H1 (cell line): ENCODE results near the gene ACSF3. TPM values are rescaled to one million over a fixed set of nuclear protein-coding genes. Genes with fewer than 3 reads are reported as not detected.

Experiments used
- CTCF ChIA-PET: fragments of 300-600 bp; sonication (Branson Sonifier 250); formaldehyde crosslinking; loops from one replicate; lab custom pipeline; 2021; ENCODE audit not compliant: partially characterized antibody; lab: Charles Lee
- POLR2A ChIA-PET: fragments of 300-600 bp; sonication (Branson Sonifier 250); formaldehyde crosslinking; loops from one replicate; lab custom pipeline; 2021; ENCODE audit warnings: inconsistent platforms; ENCODE audit not compliant: partially characterized antibody; lab: Charles Lee
- DNase-seq, 2 experiments: peaks; one replicate each; pipeline versions ENCODE4 v3.0.0 to v3.0.0-alpha.2; 2010 to 2022; ENCODE audit warnings: low spot score in 2 of 2, low read depth in 1 of 2, mixed read lengths in 1 of 2
- FAIRE-seq: peaks from 2 replicates; lab custom pipeline; 2011; peaks lifted over from hg19 to GRCh38; lab: Jason Lieb, UNC
- H2AFZ ChIP-seq: 2 replicates; pipeline ENCODE4 v1.8.1; 2012; ENCODE audit warnings: low read length, inconsistent platforms
- H2AK5ac ChIP-seq: 2 replicates; pipeline ENCODE4 v1.6.1; 2013; ENCODE audit warnings: low read depth, low read length
- H2BK120ac ChIP-seq: replicated peaks from 2 replicates; pipeline ENCODE3; 2013; ENCODE audit warnings: low read depth, low read length, inconsistent platforms
- H2BK12ac ChIP-seq: 2 replicates; pipeline ENCODE4 v1.6.1; 2013; ENCODE audit warnings: low read depth, low read length
- H2BK15ac ChIP-seq: 2 replicates; pipeline ENCODE4 v1.6.1; 2013; ENCODE audit warnings: low read length
- H2BK20ac ChIP-seq: 2 replicates; pipeline ENCODE4 v1.6.1; 2013; ENCODE audit warnings: low read length
- H2BK5ac ChIP-seq: 2 replicates; pipeline ENCODE4 v1.6.1; 2013; ENCODE audit warnings: low read depth, low read length
- H3K14ac ChIP-seq: 2 replicates; pipeline ENCODE4 v1.6.1; 2013; ENCODE audit warnings: inconsistent platforms; ENCODE audit not compliant: insufficient read length
- H3K18ac ChIP-seq: 2 replicates; pipeline ENCODE4 v1.6.1; 2013; ENCODE audit warnings: low read length; ENCODE audit errors: extremely low read depth
- H3K23ac ChIP-seq: 2 replicates; pipeline ENCODE4 v1.6.1; 2013; ENCODE audit warnings: inconsistent platforms; ENCODE audit not compliant: insufficient read length
- H3K23me2 ChIP-seq: 2 replicates; pipeline ENCODE4 v1.6.1; 2013; ENCODE audit warnings: low read depth, low read length
- H3K27ac ChIP-seq: 2 replicates; pipeline ENCODE4 v1.6.1; 2011; ENCODE audit warnings: low read depth, low read length, inconsistent platforms
- H3K27me3 ChIP-seq, 4 experiments: replicated peaks in 1 of 4; 1 replicate in 1 of 4; 2 replicates in 3 of 4; pipeline versions ENCODE4 v1.6.1 to v1.8.1; 2011 to 2013; ENCODE audit warnings: low read length in 3 of 4, mild to moderate bottlenecking in 3 of 4, inconsistent platforms in 2 of 4, mixed read lengths in 2 of 4, moderate library complexity in 1 of 4; ENCODE audit not compliant: control insufficient read depth in 3 of 4, insufficient read depth in 3 of 4; ENCODE audit errors: extremely low read depth in 1 of 4
- H3K36me3 ChIP-seq, 4 experiments: 2 replicates each; pipeline versions ENCODE4 v1.6.1 to v1.8.1; 2011 to 2013; ENCODE audit warnings: mild to moderate bottlenecking in 4 of 4, low read length in 3 of 4, moderate library complexity in 2 of 4, control low read depth in 1 of 4, inconsistent platforms in 1 of 4; ENCODE audit not compliant: insufficient read depth in 4 of 4, control insufficient read depth in 2 of 4
- H3K4ac ChIP-seq: replicated peaks from 2 replicates; pipeline ENCODE3; 2013; ENCODE audit warnings: low read length, low read depth, mixed read lengths, inconsistent platforms; ENCODE audit not compliant: insufficient read length
- H3K4me1 ChIP-seq, 4 experiments: replicated peaks in 1 of 4; 1 replicate in 1 of 4; 2 replicates in 3 of 4; pipeline versions ENCODE4 v1.6.1 to v1.8.1; 2011 to 2013; ENCODE audit warnings: low read length in 3 of 4, inconsistent platforms in 2 of 4, mixed read lengths in 1 of 4; ENCODE audit not compliant: insufficient read depth in 4 of 4, control insufficient read depth in 3 of 4
- H3K4me2 ChIP-seq, 2 experiments: 2 replicates each; pipeline versions ENCODE4 v1.6.1 to v1.8.1; 2011 to 2013; ENCODE audit warnings: low read depth in 2 of 2, low read length in 2 of 2, control low read depth in 1 of 2, inconsistent platforms in 1 of 2, mild to moderate bottlenecking in 1 of 2; ENCODE audit not compliant: insufficient read depth in 1 of 2
- H3K4me3 ChIP-seq, 4 experiments: fragments of 200-600, 300-600 bp in 1 of 4; sonication (generic), shearing (Covaris generic), sonication (Bioruptor Twin) in 1 of 4; 2 replicates each; pipeline versions ENCODE4 v1.5.1 to v1.8.1; 2011 to 2016; ENCODE audit warnings: low read length in 4 of 4, low read depth in 3 of 4, control low read depth in 2 of 4, inconsistent platforms in 2 of 4, mild to moderate bottlenecking in 2 of 4, mixed read lengths in 1 of 4, moderate library complexity in 1 of 4; ENCODE audit not compliant: insufficient read depth in 2 of 4; ENCODE audit errors: extremely low read depth in 1 of 4
- H3K56ac ChIP-seq: replicated peaks from 2 replicates; pipeline ENCODE3; 2013; ENCODE audit warnings: low read depth, mild to moderate bottlenecking, mixed read lengths, low read length, inconsistent platforms; ENCODE audit not compliant: insufficient read length
- H3K79me1 ChIP-seq: 2 replicates; pipeline ENCODE4 v1.6.1; 2013; ENCODE audit warnings: low read depth, low read length, control low read depth
- H3K79me2 ChIP-seq, 2 experiments: 2 replicates each; pipeline versions ENCODE4 v1.6.1 to v1.8.1; 2012 to 2013; ENCODE audit warnings: low read length in 2 of 2, mild to moderate bottlenecking in 2 of 2, inconsistent platforms in 1 of 2; ENCODE audit not compliant: insufficient read depth in 2 of 2, control insufficient read depth in 1 of 2
- H3K9ac ChIP-seq, 4 experiments: replicated peaks in 1 of 4; 1 replicate in 1 of 4; 2 replicates in 3 of 4; pipeline versions ENCODE4 v1.6.1 to v1.8.1; 2011 to 2013; ENCODE audit warnings: low read depth in 3 of 4, low read length in 3 of 4, control low read depth in 2 of 4, mild to moderate bottlenecking in 2 of 4, moderate library complexity in 2 of 4, inconsistent platforms in 1 of 4; ENCODE audit errors: extremely low read depth in 1 of 4
- H3K9me3 ChIP-seq, 2 experiments: 2 replicates each; pipeline versions ENCODE4 v1.6.1 to v1.8.1; 2012 to 2013; ENCODE audit warnings: mild to moderate bottlenecking in 2 of 2, moderate library complexity in 2 of 2, control low read depth in 1 of 2, inconsistent platforms in 1 of 2, low read depth in 1 of 2, low read length in 1 of 2, mixed read lengths in 1 of 2; ENCODE audit not compliant: insufficient read depth in 2 of 2
- H4K20me1 ChIP-seq, 2 experiments: replicated peaks in 1 of 2; 2 replicates each; pipeline versions ENCODE3 to v1.8.1; 2011 to 2013; ENCODE audit warnings: inconsistent platforms in 2 of 2, low read length in 2 of 2, mild to moderate bottlenecking in 1 of 2; ENCODE audit not compliant: insufficient read depth in 2 of 2, control insufficient read depth in 1 of 2
- H4K5ac ChIP-seq: 2 replicates; pipeline ENCODE4 v1.6.1; 2013; ENCODE audit warnings: low read length, low read depth, mixed read lengths, inconsistent platforms; ENCODE audit not compliant: insufficient read length
- H4K8ac ChIP-seq: 2 replicates; pipeline ENCODE4 v1.8.0; 2013; ENCODE audit warnings: mild to moderate bottlenecking, moderate library complexity, low read length, inconsistent platforms; ENCODE audit not compliant: insufficient read depth; ENCODE audit errors: extremely low read depth
- H4K91ac ChIP-seq: replicated peaks from 2 replicates; pipeline ENCODE3; 2013; ENCODE audit warnings: low read length, mixed read lengths, inconsistent platforms; ENCODE audit not compliant: insufficient read length
- BACH1 ChIP-seq: IDR thresholded peaks from 2 replicates; pipeline ENCODE4 v1.6.1; 2012; ENCODE audit warnings: low read length, improper control_type of control experiment
- PHF8 ChIP-seq: fragments of 200-600 bp; sonication (generic); conservative IDR thresholded peaks from 2 replicates; pipeline ENCODE4 v1.7.1; 2012; ENCODE audit warnings: low read depth, mild to moderate bottlenecking, inconsistent platforms, low read length, moderate library complexity
- POU5F1 ChIP-seq: IDR thresholded peaks from 2 replicates; pipeline ENCODE4 v1.6.1; 2011; ENCODE audit warnings: low read depth, mild to moderate bottlenecking, low read length, moderate library complexity
- RBBP5 ChIP-seq: IDR thresholded peaks from 2 replicates; pipeline ENCODE4 v1.7.1; 2012; ENCODE audit warnings: low read depth, mild to moderate bottlenecking, inconsistent platforms, low read length, moderate library complexity, borderline replicate concordance
- SP2 ChIP-seq: IDR thresholded peaks from 2 replicates; pipeline ENCODE4 v1.6.1; 2012; ENCODE audit warnings: mild to moderate bottlenecking, low read length, inconsistent platforms
- WGBS, 2 experiments: shearing (Covaris generic) in 1 of 2; methylation state at CpG; one replicate each; pipeline versions ENCODE4 v1.1.6 to v1.1.7; 2013 to 2015; ENCODE audit warnings: low lambda C conversion rate in 2 of 2, mixed read lengths in 2 of 2, inconsistent platforms in 1 of 2, low coverage in 1 of 2, missing lambda C conversion rate in 1 of 2; ENCODE audit not compliant: insufficient replicate concordance in 2 of 2, insufficient coverage in 1 of 2, insufficient read length in 1 of 2; ENCODE audit errors: extremely low coverage in 1 of 2, missing lambda C conversion rate in 1 of 2; 5-methylcytosine and 5-hydroxymethylcytosine counted together
- polyA plus RNA-seq, 7 experiments: library from polyadenylated mRNA; depleted of rRNA in 3 of 7; stranded (reverse) in 5 of 7; unstranded in 2 of 7; fragments of >200 nt in 5 of 7; fragments of 200-250 nt in 2 of 7; gene quantifications; 1 replicate in 5 of 7; 2 replicates in 1 of 7; 4 replicates in 1 of 7; pipeline versions ENCODE4 v1.2.1 to v1.2.3, GENCODE V29; 2011 to 2013; ENCODE audit warnings: missing spikeins in 2 of 7, mixed read lengths in 2 of 7
- total RNA-seq: library from RNA; stranded (reverse); fragmentation: NEBNext Ultra II Directional; extraction: Animal tissue kit (Norgen Biotek cat#: 25700); gene quantifications from 2 replicates; pipeline ENCODE4 v1.2.1, GENCODE V29; 2021

ACSF3 gene
- total and polyA plus RNA-seq, 2 of the 8 experiments (the other 6 are each of a cell fraction or from before 2014, with no cell fraction given), result 15.6 to 22.9 TPM

- CTCF ChIA-PET, result interaction anchor here (0.7 to 1.1 kb wide), 2 partner anchors 14 to 210 kb away, joined by 3 read pairs; no protein-coding TSS in a partner anchor
These were observed 35.7 kb downstream of the ACSF3 start for GRCh38 chr16:89129378-89129777.

More at GRCh38 chr16:89129378-89129777, 35.7 kb downstream of the ACSF3 start:
- H3K18ac ChIP-seq, result no peak overlapping the region
- no peak overlapping the region for H4K5ac ChIP-seq
- no peak overlapping the region for H3K23ac ChIP-seq
- H3K23me2 ChIP-seq, result no peaks in the 10 kb centered on the region
- H3K27me3 ChIP-seq, result no peaks in the 10 kb centered on the region
- POLR2A ChIA-PET, result no interaction called here
- TF ChIP-seq SP2 (no peak), BACH1 (no peak), RBBP5 (no peak), PHF8 (no peak), POU5F1 (no peak)
- H4K8ac ChIP-seq, result no peak overlapping the region
- 0 out of 2 replicates have a peak, but pooled peaks cover 2% of the 10 kb centered on the region for H3K79me1 ChIP-seq
- H2BK12ac ChIP-seq, result no peak overlapping the region
- 100% methylated on average over 1 of the region's 1 CpG; no CpG with 5 or more reads in 1 of the 2 experiments for WGBS, 2 experiments
- no peak overlapping the region for H3K56ac ChIP-seq
- DNase-seq (no peak), FAIRE-seq (no peak)
- no peak overlapping the region for H2AFZ ChIP-seq
- no peak overlapping the region for H2BK20ac ChIP-seq
- H4K20me1 ChIP-seq, result peaks cover 0 to 6% of the 10 kb centered on the region in 2 experiments
- no peak overlapping the region for H3K4me3 ChIP-seq
- no peak overlapping the region for H2BK5ac ChIP-seq
- H3K14ac ChIP-seq, result no peak overlapping the region
- no peak overlapping the region for H3K4me2 ChIP-seq
- peaks cover 0 to 16% (median 10%) of the 10 kb centered on the region in 4 experiments; a peak in 5 of 8 replicates for H3K36me3 ChIP-seq
- H3K4ac ChIP-seq, result no peak overlapping the region
- H3K4me1 ChIP-seq, result no peaks in the 10 kb centered on the region
- no peak overlapping the region for H3K27ac ChIP-seq
- no peaks in the 10 kb centered on the region; a peak in 1 of 4 replicates for H3K9me3 ChIP-seq
- no peak overlapping the region for H4K91ac ChIP-seq
- H2BK120ac ChIP-seq, result no peak overlapping the region
- H3K79me2 ChIP-seq, result no peaks in the 10 kb centered on the region; a peak in 1 of 4 replicates
- H2BK15ac ChIP-seq, result no peak overlapping the region
- no peak overlapping the region for H2AK5ac ChIP-seq
- H3K9ac ChIP-seq, result no peak overlapping the region
